Prostate gland (tissue), 2 donors: ENCODE measurements around the gene ADGRG6.
"Not testable (repeated sequence)": the region's sequence is repeated elsewhere in the genome, so short reads cannot be mapped to it uniquely, and the experiment has no call there.

Experiments used
- POLR2AphosphoS5 ChIP-seq: sonication (generic); formaldehyde crosslinking; IDR thresholded peaks from one replicate; pipeline ENCODE4 v1.6.1; 2017; ENCODE audit warnings: antibody characterized with exemption
- TF ChIP-seq, protein P1 (sequence below), 4 experiments: fragments of 200-600 bp in 2 of 4; fragments of 450-650 bp in 2 of 4; sonication (generic) in 2 of 4; IDR thresholded peaks; 1 replicate in 3 of 4; 2 replicates in 1 of 4; pipeline ENCODE4 v1.5.1; 2016 to 2019; ENCODE audit warnings: antibody characterized with exemption in 4 of 4, mild to moderate bottlenecking in 2 of 4, moderate library complexity in 2 of 4

DNA sequence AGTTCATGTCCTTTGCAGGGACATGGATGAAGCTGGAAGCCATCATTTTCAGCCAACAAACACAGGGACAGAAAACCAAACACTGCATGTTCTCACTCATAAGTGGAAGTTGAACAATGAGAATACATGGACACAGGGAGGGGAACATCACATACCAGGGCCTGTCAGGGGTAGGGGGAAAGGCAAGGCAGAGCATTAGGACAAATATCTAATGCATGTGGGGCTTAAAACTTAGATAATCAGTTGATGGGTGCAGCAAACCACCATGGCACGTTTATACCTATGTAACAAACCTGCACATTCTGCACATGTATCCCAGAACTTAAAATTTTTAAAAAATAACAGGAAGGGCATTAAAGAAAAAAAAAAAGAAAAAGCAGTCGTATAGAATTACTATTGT lies 153.0 kb downstream of the ADGRG6 start:
- TF ChIP-seq, protein P1, sequence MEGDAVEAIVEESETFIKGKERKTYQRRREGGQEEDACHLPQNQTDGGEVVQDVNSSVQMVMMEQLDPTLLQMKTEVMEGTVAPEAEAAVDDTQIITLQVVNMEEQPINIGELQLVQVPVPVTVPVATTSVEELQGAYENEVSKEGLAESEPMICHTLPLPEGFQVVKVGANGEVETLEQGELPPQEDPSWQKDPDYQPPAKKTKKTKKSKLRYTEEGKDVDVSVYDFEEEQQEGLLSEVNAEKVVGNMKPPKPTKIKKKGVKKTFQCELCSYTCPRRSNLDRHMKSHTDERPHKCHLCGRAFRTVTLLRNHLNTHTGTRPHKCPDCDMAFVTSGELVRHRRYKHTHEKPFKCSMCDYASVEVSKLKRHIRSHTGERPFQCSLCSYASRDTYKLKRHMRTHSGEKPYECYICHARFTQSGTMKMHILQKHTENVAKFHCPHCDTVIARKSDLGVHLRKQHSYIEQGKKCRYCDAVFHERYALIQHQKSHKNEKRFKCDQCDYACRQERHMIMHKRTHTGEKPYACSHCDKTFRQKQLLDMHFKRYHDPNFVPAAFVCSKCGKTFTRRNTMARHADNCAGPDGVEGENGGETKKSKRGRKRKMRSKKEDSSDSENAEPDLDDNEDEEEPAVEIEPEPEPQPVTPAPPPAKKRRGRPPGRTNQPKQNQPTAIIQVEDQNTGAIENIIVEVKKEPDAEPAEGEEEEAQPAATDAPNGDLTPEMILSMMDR (IDR thresholded peaks at IDR 0.05), result not testable (repeated sequence)
- not testable (repeated sequence) for TF ChIP-seq POLR2AphosphoS5
